WTC11 (cell line): ENCODE measurements around the gene UGT1A9. TPM values are rescaled to one million over a fixed set of nuclear protein-coding genes. Genes with fewer than 3 reads are reported as not detected.

Source experiments
- ATAC-seq: fragments of 200-7000 bp; cut with Tn5 transposase; 2 replicates; pipeline ENCODE4 v1.10.0; 2021; ENCODE audit warnings: mild to moderate bottlenecking, moderate library complexity
- CTCF ChIA-PET: fragments of 300-600 bp; sonication (Branson Sonifier 250); formaldehyde crosslinking; loops from one replicate; lab custom pipeline; 2021; ENCODE audit warnings: antibody characterized with exemption; lab: Charles Lee
- POLR2A ChIA-PET: fragments of 350-600 bp; sonication (Branson Sonifier 250); formaldehyde crosslinking; loops from one replicate; lab custom pipeline; 2021; ENCODE audit warnings: antibody characterized with exemption; lab: Charles Lee
- DNase-seq: peaks from one replicate; pipeline ENCODE4 v3.0.0; 2021; ENCODE audit warnings: low spot score
- H3K27ac Mint-ChIP-seq: 2 replicates; pipeline ENCODE4 v1.8.0; 2021; ENCODE audit warnings: mixed read lengths
- H3K27me3 Mint-ChIP-seq: 2 replicates; pipeline ENCODE4 v1.8.0; 2021; ENCODE audit warnings: low read depth, mild to moderate bottlenecking, moderate library complexity, mixed read lengths
- H3K36me3 Mint-ChIP-seq: 2 replicates; pipeline ENCODE4 v1.8.0; 2021; ENCODE audit warnings: mixed read lengths
- H3K4me1 Mint-ChIP-seq: 2 replicates; pipeline ENCODE4 v1.8.0; 2022; ENCODE audit warnings: mixed read lengths
- H3K4me3 Mint-ChIP-seq: 2 replicates; pipeline ENCODE4 v1.8.0; 2021; ENCODE audit warnings: mild to moderate bottlenecking, moderate library complexity, mixed read lengths
- H3K9me3 Mint-ChIP-seq: 2 replicates; pipeline ENCODE4 v1.8.0; 2021; ENCODE audit warnings: mixed read lengths
- AR ChIP-seq: fragments of 250-450 bp; sonication (Bioruptor Pico); IDR thresholded peaks from 2 replicates; pipeline ENCODE4 v1.9.0; 2021; ENCODE audit warnings: mild to moderate bottlenecking
- CBFB ChIP-seq: sonication (generic); formaldehyde crosslinking; IDR thresholded peaks from 2 replicates; pipeline ENCODE4 v1.8.1; 2022; ENCODE audit warnings: mild to moderate bottlenecking, low read depth, missing genetic modification reagents
- E2F1 ChIP-seq: sonication (generic); formaldehyde crosslinking; IDR thresholded peaks from 2 replicates; pipeline ENCODE4 v1.8.0; 2022; ENCODE audit warnings: mild to moderate bottlenecking, missing genetic modification reagents
- IRF1 ChIP-seq: sonication (generic); formaldehyde crosslinking; IDR thresholded peaks from 2 replicates; pipeline ENCODE4 v1.8.0; 2023; ENCODE audit warnings: missing genetic modification reagents
- JAZF1 ChIP-seq: fragments of 250-450 bp; sonication (Bioruptor Pico); IDR thresholded peaks from 2 replicates; pipeline ENCODE4 v1.9.0; 2021; ENCODE audit warnings: moderate library complexity, mild to moderate bottlenecking, inconsistent platforms
- PRDM15 ChIP-seq: sonication (generic); formaldehyde crosslinking; IDR thresholded peaks from 2 replicates; pipeline ENCODE4 v1.8.0; 2022; ENCODE audit warnings: missing genetic modification reagents
- STAT6 ChIP-seq: sonication (generic); formaldehyde crosslinking; conservative IDR thresholded peaks from 2 replicates; pipeline ENCODE4 v1.8.1; 2023; ENCODE audit warnings: mild to moderate bottlenecking, low read depth, missing genetic modification reagents, moderate library complexity
- TCF7 ChIP-seq: sonication (generic); formaldehyde crosslinking; IDR thresholded peaks from 2 replicates; pipeline ENCODE4 v1.8.0; 2022; ENCODE audit warnings: mild to moderate bottlenecking, low read depth, missing genetic modification reagents, moderate library complexity
- ZNF121 ChIP-seq: sonication (generic); formaldehyde crosslinking; IDR thresholded peaks from 2 replicates; pipeline ENCODE4 v1.8.0; 2023; ENCODE audit warnings: missing genetic modification reagents
- ZNF671 ChIP-seq: fragments of 250-450 bp; sonication (Bioruptor Pico); IDR thresholded peaks from 2 replicates; pipeline ENCODE4 v1.8.0; 2021; ENCODE audit warnings: mild to moderate bottlenecking
- ZSCAN18 ChIP-seq: fragments of 250-450 bp; sonication (Bioruptor Pico); IDR thresholded peaks from 2 replicates; pipeline ENCODE4 v2.1.2; 2022; ENCODE audit warnings: mild to moderate bottlenecking, moderate library complexity
- total RNA-seq: library from RNA; stranded (reverse); gene quantifications from 3 replicates; pipeline ENCODE4 v1.2.3, GENCODE V29; 2021

UGT1A9 gene
- total RNA-seq, 1 experiment from 2014 or later = not detected

GRCh38 chr2:233819884-233820773, 148.4 kb downstream of the UGT1A9 start (continued):
- TF ChIP-seq AR (CRISPR knock-in tag) = no peak
- no peak for TF ChIP-seq CBFB (CRISPR knock-in tag)
- TF ChIP-seq ZNF121 (CRISPR knock-in tag) = no peak
- TF ChIP-seq STAT6 (CRISPR knock-in tag) = no peak
- no peak for TF ChIP-seq ZSCAN18 (CRISPR knock-in tag)
- TF ChIP-seq TCF7 (CRISPR knock-in tag) = no peak
- TF ChIP-seq ZNF671 (CRISPR knock-in tag) = no peak

- Mint-ChIP-seq H3K36me3 (no peaks in the 10 kb centered on the region), H3K9me3 (no peaks in the 10 kb centered on the region), H3K4me1 (peaks cover 5% of the 10 kb centered on the region; the same call in 1 of the 2 replicates), H3K27me3 (no peaks in the 10 kb centered on the region), H3K27ac (no peak overlapping the region), H3K4me3 (no peak overlapping the region)
- ChIA-PET CTCF (interaction anchor here (1.4 kb wide), 1 partner anchor 12 kb away, joined by 5 read pairs; no protein-coding TSS in a partner anchor), POLR2A (no interaction called here)
- ATAC-seq = no peak
- TF ChIP-seq E2F1 = no peak
- TF ChIP-seq JAZF1 (CRISPR knock-in tag) = no peak
- no peak for TF ChIP-seq PRDM15
- TF ChIP-seq ZNF671 (CRISPR knock-in tag) = no peak
- no peak for TF ChIP-seq IRF1
- no peak for TF ChIP-seq CBFB (CRISPR knock-in tag)
- TF ChIP-seq ZNF121 (CRISPR knock-in tag) = no peak
- DNase-seq = no peak
Observed at GRCh38 chr2:233820774-233821105, 149.0 kb downstream of the UGT1A9 start.
